Upper lobe of left lung (tissue), 6 donors: ENCODE data around the gene INKA2. TPM values are rescaled to one million over a fixed set of nuclear protein-coding genes. Genes with fewer than 3 reads are reported as not detected.

Source experiments
- ATAC-seq, 2 donors: fragments of 200-7000 bp; cut with Tn5 transposase; one replicate each; pipeline ENCODE4 v1.9.1; 2022; ENCODE audit warnings: mild to moderate bottlenecking in 2 of 2, moderate library complexity in 2 of 2; ENCODE audit not compliant: low FRiP score in 2 of 2
- DNase-seq, 2 donors: peaks; one replicate each; pipeline ENCODE4 v3.0.0-alpha.2; 2019 to 2020
- H3K27ac ChIP-seq, 4 donors: fragments of 200-600 bp; sonication (generic); one replicate each; pipeline ENCODE4 v1.5.1; 2016 to 2019
- H3K27me3 ChIP-seq, 4 donors: fragments of 200-600 bp; sonication (generic); one replicate each; pipeline ENCODE4 v1.5.1; 2017 to 2019
- H3K36me3 ChIP-seq, 4 donors: fragments of 200-600 bp; sonication (generic); one replicate each; pipeline ENCODE4 v1.5.1; 2016 to 2019
- H3K4me1 ChIP-seq, 4 donors: fragments of 200-600 bp; sonication (generic); one replicate each; pipeline ENCODE4 v1.5.1; 2018 to 2019
- H3K4me3 ChIP-seq, 4 donors: fragments of 200-600 bp; sonication (generic); one replicate each; pipeline ENCODE4 v1.5.1; 2017 to 2019; ENCODE audit warnings: mild to moderate bottlenecking in 2 of 4, moderate library complexity in 1 of 4
- H3K9me3 ChIP-seq, 4 donors: fragments of 200-600 bp; sonication (generic); one replicate each; pipeline ENCODE4 v1.5.1; 2018 to 2019
- CTCF ChIP-seq, 6 experiments: fragments of 450-650 bp in 4 of 6; fragments of 200-600 bp in 2 of 6; sonication (generic) in 2 of 6; IDR thresholded peaks; one replicate each; pipeline ENCODE4 v1.5.1; 2016 to 2019; ENCODE audit warnings: antibody characterized with exemption in 6 of 6
- EP300 ChIP-seq, 4 donors: sonication (generic); formaldehyde crosslinking; IDR thresholded peaks; one replicate each; pipeline ENCODE4 v1.5.1; 2017; ENCODE audit warnings: antibody characterized with exemption in 4 of 4, control low read depth in 2 of 4
- POLR2A ChIP-seq, 4 donors: fragments of 450-650 bp; IDR thresholded peaks; one replicate each; pipeline ENCODE4 v1.5.1; 2016 to 2017; ENCODE audit warnings: antibody characterized with exemption in 4 of 4, mild to moderate bottlenecking in 2 of 4
- POLR2AphosphoS5 ChIP-seq, 2 donors: sonication (generic); formaldehyde crosslinking; IDR thresholded peaks; one replicate each; pipeline ENCODE4 v1.5.1; 2017; ENCODE audit warnings: antibody characterized with exemption in 2 of 2
- WGBS, 2 donors: methylation state at CpG; one replicate each; pipeline ENCODE4 v1.1.5; 2017 to 2018; 5-methylcytosine and 5-hydroxymethylcytosine counted together
- total RNA-seq, 6 donors: library from RNA; depleted of rRNA in 4 of 6; stranded (reverse); fragments of >200 nt in 4 of 6; gene quantifications; one replicate each; pipeline versions ENCODE4 v1.1.0 to v1.2.1, GENCODE V29; 2016 to 2021
- donor health status: DM: no; HTN: no; CAD: no; lungs with moderate emphysema.
- donor health status: DM: no; HTN: yes; CAD: no; lungs with severe emphysema.

INKA2 gene
- total RNA-seq, 6 donors from 2014 or later: 4.5 to 11.5 (median 7.4) TPM

- WGBS, 2 donors: 86 to 91% methylated on average over 7 of the region's 7 CpGs
- Histone ChIP-seq H3K9me3 (no peaks in the 10 kb centered on the region), H3K4me3 (no peak overlapping the region), H3K36me3 (peaks cover 0 to 13% (median 0%) of the 10 kb centered on the region in 4 donors), H3K4me1 (peaks cover 30 to 41% (median 34%) of the 10 kb centered on the region in 4 donors), H3K27ac (peak overlapping the region in 1 of 4 donors; percentile 84), H3K27me3 (no peaks in the 10 kb centered on the region)
- DNase-seq (no peak), ATAC-seq (no peak)
- TF ChIP-seq POLR2AphosphoS5 (IDR thresholded peaks at IDR 0.05) (no peak), EP300 (IDR thresholded peaks at IDR 0.05) (no peak), POLR2A (IDR thresholded peaks at IDR 0.05) (no peak), CTCF (IDR thresholded peaks at IDR 0.05) (no peak)
These were observed 15.9 kb downstream of the INKA2 start for GRCh38 chr1:111723091-111723806.

- peak overlapping the region; percentile 69 to 84 (median 83) for H3K27ac ChIP-seq
- ATAC-seq (peak; percentile 27 to 34), DNase-seq (no peak)
- TF ChIP-seq POLR2AphosphoS5 (IDR thresholded peaks at IDR 0.05) (no peak), POLR2A (IDR thresholded peaks at IDR 0.05) (no peak), EP300 (IDR thresholded peaks at IDR 0.05) (no peak), CTCF (IDR thresholded peaks at IDR 0.05) (no peak)
- H3K4me1 ChIP-seq: peaks cover 30 to 41% (median 34%) of the 10 kb centered on the region in 4 donors
- peaks cover 0 to 4% (median 0%) of the 10 kb centered on the region in 4 donors for H3K36me3 ChIP-seq
- H3K9me3 ChIP-seq: no peaks in the 10 kb centered on the region
- H3K4me3 ChIP-seq: no peak overlapping the region
- no peaks in the 10 kb centered on the region for H3K27me3 ChIP-seq
- 47 to 58% methylated on average over 10 of the region's 10 CpGs for WGBS, 2 donors
These were observed 18.0 kb downstream of the INKA2 start for GRCh38 chr1:111720977-111721786.

- whole genome bisulfite sequencing, 2 donors: 48 to 53% methylated on average over 7 of the region's 7 CpGs
- Histone ChIP-seq H3K27ac (peak overlapping the region; percentile 69 to 84 (median 83)), H3K4me3 (no peak overlapping the region), H3K4me1 (peaks cover 30 to 41% (median 34%) of the 10 kb centered on the region in 4 donors), H3K9me3 (no peaks in the 10 kb centered on the region), H3K36me3 (peaks cover 0 to 7% (median 0%) of the 10 kb centered on the region in 4 donors), H3K27me3 (no peaks in the 10 kb centered on the region)
- ATAC-seq (peak; percentile 27 to 71), DNase-seq (peak in 1 of 2 donors; percentile 60)
- no peak for TF ChIP-seq POLR2AphosphoS5 (IDR thresholded peaks at IDR 0.05)
- TF ChIP-seq EP300 (IDR thresholded peaks at IDR 0.05): no peak
- no peak for TF ChIP-seq POLR2A (IDR thresholded peaks at IDR 0.05)
- TF ChIP-seq CTCF (IDR thresholded peaks at IDR 0.05): no peak
These were observed 18.8 kb downstream of the INKA2 start for GRCh38 chr1:111720274-111720976.

- Histone ChIP-seq H3K27ac (peak overlapping the region; percentile 69 to 84 (median 83)), H3K27me3 (no peaks in the 10 kb centered on the region), H3K4me1 (peaks cover 30 to 41% (median 33%) of the 10 kb centered on the region in 4 donors), H3K36me3 (peaks cover 0 to 10% (median 0%) of the 10 kb centered on the region in 4 donors), H3K9me3 (no peaks in the 10 kb centered on the region), H3K4me3 (no peak overlapping the region)
- no peak for TF ChIP-seq CTCF (IDR thresholded peaks at IDR 0.05)
- peak in 1 of 2 donors; percentile 37 for TF ChIP-seq POLR2AphosphoS5 (IDR thresholded peaks at IDR 0.05)
- ATAC-seq: no peak
- DNase-seq: no peak
- 56 to 57% methylated on average over 4 of the region's 4 CpGs for WGBS, 2 donors
These were observed 19.5 kb downstream of the INKA2 start for GRCh38 chr1:111719674-111720132.
